Transverse colon (tissue), 4 donors: ENCODE data around the gene KLHL29. TPM values are rescaled to one million over a fixed set of nuclear protein-coding genes. Genes with fewer than 3 reads are reported as not detected.
A peak's percentile ranks its signal among the peaks of the same experiment; 100 is the strongest.

ENCODE experiments used
- DNase-seq: peaks from one replicate; pipeline ENCODE4 v3.0.0-alpha.2; 2019
- H3K27ac ChIP-seq, 4 donors: fragments of 200-600 bp; sonication (generic); 2 replicates each; pipeline ENCODE4 v1.5.1; 2016 to 2018; ENCODE audit warnings: inconsistent platforms in 4 of 4
- H3K27me3 ChIP-seq: fragments of 200-600 bp; sonication (generic); 2 replicates; pipeline ENCODE4 v1.5.1; 2017; ENCODE audit warnings: inconsistent platforms
- H3K36me3 ChIP-seq, 4 donors: fragments of 200-600 bp; sonication (generic); 2 replicates each; pipeline ENCODE4 v1.5.1; 2017 to 2019; ENCODE audit warnings: inconsistent platforms in 4 of 4
- H3K4me1 ChIP-seq, 4 donors: fragments of 200-600 bp; sonication (generic); 2 replicates each; pipeline ENCODE4 v1.5.1; 2017 to 2020; ENCODE audit warnings: inconsistent platforms in 4 of 4
- H3K4me3 ChIP-seq, 4 donors: fragments of 200-600 bp; sonication (generic); 1 replicate in 1 of 4; 2 replicates in 3 of 4; pipeline versions ENCODE4 v1.5.1 to v1.6.1; 2017 to 2019; ENCODE audit warnings: inconsistent platforms in 4 of 4
- H3K9me3 ChIP-seq, 2 donors: fragments of 200-600 bp; sonication (generic); 2 replicates each; pipeline ENCODE4 v1.5.1; 2017 to 2019; ENCODE audit warnings: inconsistent platforms in 2 of 2
- EP300 ChIP-seq: sonication (generic); formaldehyde crosslinking; IDR thresholded peaks from one replicate; pipeline ENCODE4 v1.6.1; 2017; ENCODE audit warnings: antibody characterized with exemption, low read depth
- POLR2A ChIP-seq: fragments of 450-650 bp; IDR thresholded peaks from one replicate; pipeline ENCODE4 v1.6.1; 2016; ENCODE audit warnings: antibody characterized with exemption, mild to moderate bottlenecking, moderate library complexity
- POLR2AphosphoS5 ChIP-seq, 3 donors: sonication (generic); formaldehyde crosslinking; IDR thresholded peaks; one replicate each; pipeline ENCODE4 v1.6.1; 2016; ENCODE audit warnings: antibody characterized with exemption in 3 of 3
- WGBS, 2 donors: methylation state at CpG; one replicate each; pipeline ENCODE4 v1.1.5; 2018; ENCODE audit warnings: low coverage in 1 of 2; 5-methylcytosine and 5-hydroxymethylcytosine counted together
- in situ Hi-C, 4 donors: fragments of 200-750 bp; cut with MboI; loops; one replicate each; pipeline versions ENCODE4 v1.15.0 to v1.15.1; 2017; ENCODE audit warnings: low sequenced_read_pairs in 3 of 4, low pct_ligation_motif_present in 1 of 4, low pct_unique_long_range_greater_than_20kb in 1 of 4
- intact Hi-C: fragments of 100-400 bp; cut with DNase I; formaldehyde crosslinking; loops from one replicate; pipeline ENCODE4 v1.15.1; 2023; ENCODE audit warnings: low total_unique reads
- total RNA-seq, 4 donors: library from RNA; depleted of rRNA; stranded (reverse); fragments of >200 nt; gene quantifications; one replicate each; pipeline ENCODE4 v1.1.0, GENCODE V29; 2016
- TF ChIP-seq, protein P1 (sequence below), 5 experiments: fragments of 200-600 bp in 3 of 5; fragments of 450-650 bp in 2 of 5; sonication (generic) in 3 of 5; IDR thresholded peaks; 1 replicate in 2 of 5; 2 replicates in 3 of 5; pipeline ENCODE4 v1.5.1; 2016 to 2017; ENCODE audit warnings: antibody characterized with exemption in 5 of 5, inconsistent platforms in 3 of 5, mild to moderate bottlenecking in 2 of 5, moderate library complexity in 1 of 5

Gene KLHL29
- total RNA-seq, 4 donors from 2014 or later: 3.3 to 16.5 (median 5.8) TPM

- Histone ChIP-seq H3K4me1 (peaks cover 0 to 4% (median under 1%) of the 10 kb centered on the region in 4 donors), H3K27ac (no peak overlapping the region), H3K36me3 (peaks cover 0 to 4% (median 0%) of the 10 kb centered on the region in 4 donors), H3K9me3 (no peaks in the 10 kb centered on the region), H3K27me3 (no peaks in the 10 kb centered on the region), H3K4me3 (no peak overlapping the region)
- TF ChIP-seq EP300 (no peak), POLR2AphosphoS5 (IDR thresholded peaks at IDR 0.05) (no peak), POLR2A (no peak)
- TF ChIP-seq, protein P1, sequence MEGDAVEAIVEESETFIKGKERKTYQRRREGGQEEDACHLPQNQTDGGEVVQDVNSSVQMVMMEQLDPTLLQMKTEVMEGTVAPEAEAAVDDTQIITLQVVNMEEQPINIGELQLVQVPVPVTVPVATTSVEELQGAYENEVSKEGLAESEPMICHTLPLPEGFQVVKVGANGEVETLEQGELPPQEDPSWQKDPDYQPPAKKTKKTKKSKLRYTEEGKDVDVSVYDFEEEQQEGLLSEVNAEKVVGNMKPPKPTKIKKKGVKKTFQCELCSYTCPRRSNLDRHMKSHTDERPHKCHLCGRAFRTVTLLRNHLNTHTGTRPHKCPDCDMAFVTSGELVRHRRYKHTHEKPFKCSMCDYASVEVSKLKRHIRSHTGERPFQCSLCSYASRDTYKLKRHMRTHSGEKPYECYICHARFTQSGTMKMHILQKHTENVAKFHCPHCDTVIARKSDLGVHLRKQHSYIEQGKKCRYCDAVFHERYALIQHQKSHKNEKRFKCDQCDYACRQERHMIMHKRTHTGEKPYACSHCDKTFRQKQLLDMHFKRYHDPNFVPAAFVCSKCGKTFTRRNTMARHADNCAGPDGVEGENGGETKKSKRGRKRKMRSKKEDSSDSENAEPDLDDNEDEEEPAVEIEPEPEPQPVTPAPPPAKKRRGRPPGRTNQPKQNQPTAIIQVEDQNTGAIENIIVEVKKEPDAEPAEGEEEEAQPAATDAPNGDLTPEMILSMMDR (IDR thresholded peaks at IDR 0.05): no peak
- in situ Hi-C loops: no loop called here
- no peak for DNase-seq
- WGBS, 2 donors: 86% methylated on average over 16 of the region's 16 CpGs; no CpG with 5 or more reads in 1 of the 2 donors
- intact Hi-C loops: no loop called here
Measured at GRCh38 chr2:23703583-23704385, 318.8 kb downstream of the KLHL29 start.

DNA sequence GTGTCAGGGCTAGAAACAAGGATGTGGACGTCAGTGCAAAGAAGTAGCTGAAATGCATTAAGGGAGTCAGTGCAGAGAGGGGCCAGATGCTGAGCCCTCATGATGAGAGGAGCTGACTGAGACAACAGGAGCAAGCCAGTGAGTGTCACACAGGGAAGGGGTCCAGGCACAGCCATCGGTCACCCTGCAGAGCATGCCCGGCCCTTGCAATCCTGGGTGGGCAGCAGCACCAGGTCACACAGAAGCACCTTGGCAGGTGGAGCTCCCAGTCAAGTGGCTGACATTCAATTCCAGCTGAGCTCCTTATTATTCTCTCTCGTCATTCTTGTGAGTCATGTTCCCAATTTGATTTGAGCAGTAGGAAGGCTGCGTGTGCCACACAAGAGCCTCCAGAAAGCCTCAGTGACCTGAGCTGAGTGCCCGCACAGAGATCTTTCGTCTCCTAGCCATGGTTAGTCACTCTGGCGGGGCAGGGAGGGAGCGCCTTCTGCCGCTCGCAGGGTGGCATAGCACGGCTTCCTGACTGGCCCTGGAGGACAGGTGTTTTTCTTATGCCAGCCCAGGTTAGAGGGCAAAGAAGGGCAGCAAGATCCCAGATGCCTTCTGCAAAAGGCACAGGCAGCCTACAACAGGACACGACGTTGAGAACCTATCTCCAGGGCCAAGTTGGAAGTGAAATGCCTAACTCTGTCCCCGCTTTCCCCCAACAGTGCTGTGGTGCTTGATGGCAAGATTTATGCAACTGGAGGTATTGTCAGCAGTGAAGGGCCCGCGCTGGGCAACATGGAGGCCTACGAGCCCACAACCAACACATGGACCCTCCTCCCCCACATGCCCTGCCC, 321.0 kb downstream of the KLHL29 start:
- Histone ChIP-seq H3K9me3 (no peaks in the 10 kb centered on the region), H3K36me3 (no peaks in the 10 kb centered on the region), H3K27ac (no peak overlapping the region), H3K4me3 (no peak overlapping the region), H3K4me1 (no peaks in the 10 kb centered on the region), H3K27me3 (no peaks in the 10 kb centered on the region)
- 93 to 100% methylated on average over 1 to 18 of the region's 18 CpGs for WGBS, 2 donors
- TF ChIP-seq POLR2A (no peak), POLR2AphosphoS5 (IDR thresholded peaks at IDR 0.05) (no peak), EP300 (no peak)
- TF ChIP-seq, protein P1 (IDR thresholded peaks at IDR 0.05): no peak
- intact Hi-C loops (no loop called here), in situ Hi-C loops (no loop called here)
- no peak for DNase-seq

GRCh38 chr2:23706613-23707078, 321.7 kb downstream of the KLHL29 start:
- H3K36me3 ChIP-seq: no peaks in the 10 kb centered on the region
- H3K27ac ChIP-seq: peak overlapping the region in 1 of 4 donors; percentile 25
- 95 to 97% methylated on average over 10 to 18 of the region's 18 CpGs for WGBS, 2 donors

More at GRCh38 chr2:23706613-23707078, 321.7 kb downstream of the KLHL29 start:
- Histone ChIP-seq H3K27me3 (no peaks in the 10 kb centered on the region), H3K4me3 (no peak overlapping the region), H3K4me1 (no peaks in the 10 kb centered on the region), H3K9me3 (no peaks in the 10 kb centered on the region)
- TF ChIP-seq POLR2AphosphoS5 (IDR thresholded peaks at IDR 0.05) (no peak), EP300 (no peak), POLR2A (no peak)
- TF ChIP-seq, protein P1 (IDR thresholded peaks at IDR 0.05): no peak
- no peak for DNase-seq
- in situ Hi-C loops (no loop called here), intact Hi-C loops (no loop called here)
